ENCODE data around the gene RPS6KA3. TPM values are rescaled to one million over a fixed set of nuclear protein-coding genes. Genes with fewer than 3 reads are reported as not detected.

RPS6KA3 gene
- total and polyA plus RNA-seq, 2 of the 8 experiments (the other 6 are each of a cell fraction or from before 2014, with no cell fraction given) = 7.1 to 13.0 TPM

- TF ChIP-seq YY1 (IDR thresholded peaks at IDR 0.05; ENCODE audit: low read depth, low read length) (no peak), CHD2 (IDR thresholded peaks at IDR 0.05; ENCODE audit: low read length) (no peak), TEAD4 (IDR thresholded peaks at IDR 0.05; ENCODE audit: low read depth, low read length) (no peak), CBX8 (IDR thresholded peaks at IDR 0.05; ENCODE audit: borderline replicate concordance, low read depth, low read length) (no peak)
- H3K27ac ChIP-seq (ENCODE audit: low read depth, low read length) = no peak overlapping the region
- no peak overlapping the region for H3K9ac ChIP-seq (replicated peaks in 1 of 4; ENCODE audit: extremely low read depth in 1 of 4, low read depth in 3 of 4, low read length in 3 of 4)
- no peaks in the 10 kb centered on the region for H3K9me3 ChIP-seq (ENCODE audit: insufficient read depth in 2 of 2, low read depth in 1 of 2, low read length in 1 of 2)
- no peaks in the 10 kb centered on the region for H3K36me3 ChIP-seq (ENCODE audit: control insufficient read depth in 2 of 4, insufficient read depth in 4 of 4, low read length in 3 of 4)
- H4K91ac ChIP-seq (replicated peaks; ENCODE audit: insufficient read length, low read length) = no peak overlapping the region
- no peak overlapping the region for H2AK5ac ChIP-seq (ENCODE audit: low read depth, low read length)
- H4K5ac ChIP-seq (ENCODE audit: insufficient read length, low read depth, low read length) = no peak overlapping the region
- H4K8ac ChIP-seq (ENCODE audit: extremely low read depth, insufficient read depth, low read length) = no peak overlapping the region
- FAIRE-seq = no peak
- H2BK20ac ChIP-seq (ENCODE audit: low read length) = no peak overlapping the region
- no peaks in the 10 kb centered on the region for H4K20me1 ChIP-seq (replicated peaks in 1 of 2; ENCODE audit: control insufficient read depth in 1 of 2, insufficient read depth in 2 of 2, low read length in 2 of 2)
- H3K79me2 ChIP-seq (ENCODE audit: control insufficient read depth in 1 of 2, insufficient read depth in 2 of 2, low read length in 2 of 2) = no peaks in the 10 kb centered on the region
- no peaks in the 10 kb centered on the region for H3K79me1 ChIP-seq (ENCODE audit: low read depth, low read length)
- CTCF ChIA-PET (ENCODE audit: partially characterized antibody) = interaction anchor here (1.8 kb wide), 1 partner anchor 10 kb away, joined by 8 read pairs; no protein-coding TSS in a partner anchor
- H3K4me3 ChIP-seq (ENCODE audit: extremely low read depth in 1 of 4, insufficient read depth in 2 of 4, low read depth in 3 of 4, low read length in 4 of 4) = no peak overlapping the region
- H3K18ac ChIP-seq (ENCODE audit: extremely low read depth, low read length) = no peak overlapping the region
- H3K23me2 ChIP-seq (ENCODE audit: low read depth, low read length) = no peaks in the 10 kb centered on the region
- no peak overlapping the region for H2BK15ac ChIP-seq (ENCODE audit: low read length)
- no peak overlapping the region for H3K23ac ChIP-seq (ENCODE audit: insufficient read length)
- no peak overlapping the region for H2BK120ac ChIP-seq (replicated peaks; ENCODE audit: low read depth, low read length)
- no peaks in the 10 kb centered on the region for H3K27me3 ChIP-seq (replicated peaks in 1 of 4; ENCODE audit: control insufficient read depth in 3 of 4, extremely low read depth in 1 of 4, insufficient read depth in 3 of 4, low read length in 3 of 4)
- no peaks in the 10 kb centered on the region for H3K4me1 ChIP-seq (replicated peaks in 1 of 4; ENCODE audit: control insufficient read depth in 3 of 4, insufficient read depth in 4 of 4, low read length in 3 of 4)
- no peak overlapping the region for H3K56ac ChIP-seq (replicated peaks; ENCODE audit: insufficient read length, low read depth, low read length)
- no peak overlapping the region for H3K14ac ChIP-seq (ENCODE audit: insufficient read length)
- no peak overlapping the region for H2AFZ ChIP-seq (ENCODE audit: low read length)
- DNase-seq (ENCODE audit: low read depth in 1 of 2, low spot score in 2 of 2) = no peak
- H3K4me2 ChIP-seq (ENCODE audit: insufficient read depth in 1 of 2, low read depth in 2 of 2, low read length in 2 of 2) = no peak overlapping the region
- POLR2A ChIA-PET (ENCODE audit: partially characterized antibody) = no interaction called here
- H3K4ac ChIP-seq (replicated peaks; ENCODE audit: insufficient read length, low read depth, low read length) = no peak overlapping the region
- no peak overlapping the region for H2BK12ac ChIP-seq (ENCODE audit: low read depth, low read length)
- no peak overlapping the region for H2BK5ac ChIP-seq (ENCODE audit: low read depth, low read length)
- 59% methylated on average over 9 of the region's 9 CpGs; no CpG with 5 or more reads in 1 of the 2 experiments for WGBS, 2 experiments (ENCODE audit: extremely low coverage in 1 of 2, insufficient coverage in 1 of 2, insufficient read length in 1 of 2, insufficient replicate concordance in 2 of 2, low coverage in 1 of 2, low lambda C conversion rate in 2 of 2, missing lambda C conversion rate in 1 of 2)
Measured at GRCh38 chrX:20218836-20219505, 47.7 kb downstream of the RPS6KA3 start.
